DOHH2 (cell line): Measurements from ENCODE around the gene NOS3.

Source experiments
- CTCF ChIP-seq: fragments of 200-600 bp; sonication (generic); IDR thresholded peaks from one replicate; pipeline ENCODE4 v1.5.1; 2014; ENCODE audit warnings: antibody characterized with exemption, mild to moderate bottlenecking, low read depth, low read length; ENCODE audit not compliant: poor library complexity, severe bottlenecking
- EZH2phosphoT487 ChIP-seq: fragments of 200-600 bp; sonication (generic); IDR thresholded peaks from 2 replicates; pipeline ENCODE4 v1.6.1; 2017; ENCODE audit warnings: borderline replicate concordance, mild to moderate bottlenecking, antibody characterized with exemption, low read length, moderate library complexity, mixed read lengths

- no peak for TF ChIP-seq CTCF
- no peak for TF ChIP-seq EZH2phosphoT487
Observed at GRCh38 chr7:151005566-151005965, 14.7 kb downstream of the NOS3 start.
